ENCODE results near the gene ETFA. TPM values are rescaled to one million over a fixed set of nuclear protein-coding genes. Genes with fewer than 3 reads are reported as not detected.
"Not testable (repeated sequence)": the region's sequence is repeated elsewhere in the genome, so short reads cannot be mapped to it uniquely, and the experiment has no call there.

ETFA gene
- polyA plus RNA-seq, 4 donors, result 152 to 172 (median 165) TPM

DNA sequence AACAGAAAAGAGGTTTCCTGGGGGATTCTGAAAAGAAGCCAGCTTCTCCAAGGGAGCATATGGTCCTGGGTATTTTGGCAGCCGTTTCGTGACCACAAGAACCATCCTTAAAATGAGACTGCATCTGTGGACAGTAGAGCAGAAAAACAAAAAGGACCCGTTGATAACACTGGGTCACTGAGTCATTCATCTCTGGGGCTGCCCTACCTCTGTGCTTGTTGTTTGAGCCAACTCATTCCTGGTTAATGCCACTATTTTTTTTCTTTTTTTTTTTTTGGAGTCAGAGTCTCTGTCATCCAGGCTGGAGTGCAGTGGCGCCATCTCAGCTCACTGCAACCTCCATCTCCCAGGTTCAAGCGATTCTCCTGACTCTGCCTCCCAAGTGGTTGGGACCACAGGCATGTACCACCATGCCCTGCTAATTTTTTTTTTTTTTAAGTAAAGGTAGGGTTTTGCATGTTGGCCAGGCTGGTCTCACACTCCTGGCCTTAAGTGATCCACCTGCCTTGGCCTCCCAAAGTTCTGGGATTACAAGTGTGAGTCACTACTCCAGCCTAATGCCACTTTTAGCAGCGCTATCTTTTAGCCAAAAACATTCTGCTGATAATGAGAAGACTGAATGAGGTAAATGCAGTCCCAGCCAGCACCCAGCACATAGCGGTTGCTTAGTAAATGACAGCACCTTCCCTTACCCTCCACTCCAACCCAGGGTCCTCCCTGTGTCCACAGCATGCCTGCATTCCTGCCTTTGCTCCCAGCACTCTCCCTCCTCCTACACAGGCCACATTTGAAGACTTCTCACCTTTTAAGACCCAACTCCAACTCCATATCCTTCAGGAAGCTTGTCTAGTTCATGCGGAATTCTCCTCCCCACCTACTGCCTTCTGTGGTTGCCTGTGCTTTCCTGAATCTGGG is 16.2 kb upstream of the ETFA start:
- no peak for DNase-seq (ENCODE audit: low read depth in 4 of 4, low spot score in 2 of 4)

- DNase-seq (ENCODE audit: low read depth in 4 of 4, low spot score in 2 of 4), result no peak
These were observed 14.4 kb upstream of the ETFA start for GRCh38 chr15:76325704-76326103.

GRCh38 chr15:76324066-76324465 is 12.8 kb upstream of the ETFA start:
- no peak for DNase-seq (ENCODE audit: low read depth in 4 of 4, low spot score in 2 of 4)

GRCh38 chr15:76321602-76322001 is 10.3 kb upstream of the ETFA start:
- DNase-seq (ENCODE audit: low read depth in 4 of 4, low spot score in 2 of 4), result no peak

- no peak for DNase-seq (ENCODE audit: low read depth in 4 of 4, low spot score in 2 of 4)
These were observed 9.9 kb upstream of the ETFA start for GRCh38 chr15:76321171-76321570.

DNA sequence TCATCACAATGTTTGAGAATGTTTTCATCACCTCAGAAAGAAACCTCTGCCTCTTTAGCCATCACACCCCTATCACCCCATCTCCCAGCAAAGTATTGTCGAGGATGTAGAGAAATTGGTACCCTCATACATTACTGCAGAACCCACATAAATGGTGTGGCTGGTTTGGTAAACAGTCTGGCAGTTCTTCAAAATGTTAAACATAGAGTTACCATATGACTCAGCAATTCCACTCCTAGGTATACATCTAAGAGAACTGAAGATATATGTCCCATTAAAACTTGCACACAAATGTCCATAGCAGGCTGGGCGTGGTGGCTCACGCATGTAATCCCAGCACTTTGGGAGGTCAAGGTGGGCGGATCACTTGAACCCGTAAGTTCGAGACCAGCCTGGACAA is 8.7 kb upstream of the ETFA start:
- DNase-seq (ENCODE audit: low read depth in 4 of 4, low spot score in 2 of 4), result no peak

DNA sequence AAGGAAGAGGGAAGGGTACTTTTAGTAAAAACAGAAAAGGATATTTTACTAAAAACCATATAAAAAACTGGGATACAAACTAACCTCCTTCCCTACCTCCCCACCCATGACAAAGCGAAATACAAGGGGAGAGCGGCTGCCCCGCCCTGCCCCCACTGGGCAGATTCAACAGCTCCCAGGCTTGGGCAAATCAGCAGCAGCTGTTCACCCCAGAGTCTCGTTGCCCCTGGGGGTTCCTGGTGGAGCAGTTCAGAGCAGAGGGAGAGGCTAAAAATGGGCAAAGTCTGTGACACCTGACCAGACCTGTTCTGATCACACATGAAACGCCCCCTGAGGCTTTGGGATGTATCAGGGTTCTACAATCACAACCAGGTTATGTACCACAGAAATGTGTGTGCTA is 2.5 kb upstream of the ETFA start:
- no peak for DNase-seq (ENCODE audit: low read depth in 4 of 4, low spot score in 2 of 4)

GRCh38 chr15:76313175-76313567 is 1.9 kb upstream of the ETFA start:
- not testable (repeated sequence) for DNase-seq (ENCODE audit: low read depth in 4 of 4, low spot score in 2 of 4)

- DNase-seq (ENCODE audit: low read depth in 4 of 4, low spot score in 2 of 4), result no peak
These were observed 1.4 kb upstream of the ETFA start for GRCh38 chr15:76312540-76313174.

DNA sequence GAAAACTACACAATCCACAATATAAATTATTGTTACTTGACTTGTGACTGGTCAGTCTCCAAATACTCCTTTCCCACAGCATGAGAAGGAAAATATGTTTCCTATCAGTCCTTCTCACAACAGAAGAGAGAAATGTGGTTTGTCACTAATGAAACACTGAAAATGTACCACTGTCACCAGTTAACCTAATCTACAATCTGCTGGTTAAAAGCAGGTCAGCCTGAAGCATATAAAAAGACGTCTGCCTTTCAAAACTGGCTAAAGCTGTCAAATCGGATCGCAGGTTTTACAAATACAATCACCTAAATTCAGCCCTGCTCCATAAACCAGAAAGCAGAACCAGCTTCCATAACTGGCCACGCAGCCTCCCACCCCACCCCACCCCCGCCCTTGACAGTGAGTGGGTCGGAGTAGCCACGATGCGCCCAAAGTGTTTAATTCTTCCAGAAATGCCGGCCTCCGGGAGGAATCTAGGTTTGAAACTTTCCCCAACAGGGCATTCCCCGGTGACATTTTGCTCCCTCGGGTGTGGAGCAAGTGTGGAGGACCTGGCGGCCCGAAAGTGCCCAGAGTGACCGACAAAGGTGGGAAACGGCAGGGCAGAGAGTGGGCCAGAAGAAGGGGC is 682 bp downstream of the ETFA start:
- peak in 1 of 4 donors; percentile 44 for DNase-seq (ENCODE audit: low read depth in 4 of 4, low spot score in 2 of 4)

GRCh38 chr15:76309601-76310330 is 1.5 kb downstream of the ETFA start:
- DNase-seq (ENCODE audit: low read depth in 4 of 4, low spot score in 2 of 4), result no peak

DNA sequence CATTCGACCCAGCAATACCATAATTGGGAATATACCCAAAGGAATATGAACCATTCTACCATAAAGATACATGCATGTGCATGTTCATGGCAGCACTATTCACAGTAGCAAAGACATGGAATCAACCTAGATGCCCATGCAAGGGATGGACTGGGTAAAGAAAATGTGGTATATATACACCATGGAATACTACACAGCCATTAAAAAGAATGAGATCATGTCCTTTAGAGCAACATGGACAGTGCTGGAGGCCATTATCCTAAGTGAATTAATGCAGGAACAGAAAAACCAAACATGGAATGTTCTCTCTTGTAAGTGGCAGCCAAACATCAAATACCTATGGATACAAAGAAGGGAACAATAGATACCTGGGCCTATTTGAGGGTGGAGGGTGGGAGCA is 7.4 kb downstream of the ETFA start:
- DNase-seq (ENCODE audit: low read depth in 4 of 4, low spot score in 2 of 4), result no peak

DNA sequence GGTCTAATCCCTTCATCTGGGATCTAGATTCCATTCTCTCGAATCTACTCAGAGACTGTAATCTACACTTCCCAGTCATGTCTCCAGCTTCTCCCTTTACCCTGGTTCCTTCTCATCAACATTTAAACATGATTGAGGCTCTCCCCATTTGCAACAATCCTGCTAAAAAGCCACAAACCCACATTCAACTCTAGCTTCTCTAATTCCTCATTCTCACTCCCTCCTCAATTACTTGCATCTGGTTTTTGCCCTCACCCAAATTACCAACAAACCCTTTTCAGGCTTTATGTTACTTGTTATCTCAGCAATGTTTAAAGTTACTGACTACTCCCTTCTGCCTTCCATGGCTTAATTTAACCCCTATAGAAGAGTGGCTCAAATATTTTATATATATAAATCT is 11.5 kb downstream of the ETFA start:
- DNase-seq (ENCODE audit: low read depth in 4 of 4, low spot score in 2 of 4), result no peak

- no peak for DNase-seq (ENCODE audit: low read depth in 4 of 4, low spot score in 2 of 4)
These were observed 12.3 kb downstream of the ETFA start for GRCh38 chr15:76298986-76299385.

- DNase-seq (ENCODE audit: low read depth in 4 of 4, low spot score in 2 of 4), result not testable (repeated sequence)
These were observed 13.3 kb downstream of the ETFA start for GRCh38 chr15:76297951-76298350.

GRCh38 chr15:76296849-76297248 is 14.4 kb downstream of the ETFA start:
- no peak for DNase-seq (ENCODE audit: low read depth in 4 of 4, low spot score in 2 of 4)

- DNase-seq (ENCODE audit: low read depth in 4 of 4, low spot score in 2 of 4), result not testable (repeated sequence)
These were observed 16.8 kb downstream of the ETFA start for GRCh38 chr15:76294463-76294862.

- DNase-seq (ENCODE audit: low read depth in 4 of 4, low spot score in 2 of 4), result no peak
These were observed 17.9 kb downstream of the ETFA start for GRCh38 chr15:76293361-76293760.

DNA sequence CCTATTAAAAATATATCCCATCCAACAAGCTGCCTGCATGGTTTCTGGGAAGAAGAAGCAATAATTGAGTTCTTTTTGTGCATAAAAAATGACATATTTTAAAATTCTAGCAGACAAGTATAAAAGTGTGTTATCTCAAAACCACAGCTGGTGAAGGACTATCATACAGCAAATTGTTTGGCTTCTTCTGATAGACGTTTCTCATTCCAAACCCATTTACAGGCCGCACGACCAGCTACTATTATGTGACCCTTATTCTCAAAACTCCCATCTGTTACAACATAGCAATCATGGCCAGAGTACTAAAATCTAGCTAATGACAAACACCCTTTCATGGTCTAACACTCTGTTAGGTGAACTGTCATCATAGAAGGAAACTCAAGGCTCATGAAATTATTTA is 21.7 kb downstream of the ETFA start:
- DNase-seq (ENCODE audit: low read depth in 4 of 4, low spot score in 2 of 4), result no peak

- DNase-seq (ENCODE audit: low read depth in 4 of 4, low spot score in 2 of 4), result no peak
These were observed 24.9 kb downstream of the ETFA start for GRCh38 chr15:76286271-76286879.

Data from left renal cortex interstitium (tissue), 4 donors.